HepG2 (cell line): ENCODE results near the gene BLOC1S1. TPM values are rescaled to one million over a fixed set of nuclear protein-coding genes. Genes with fewer than 3 reads are reported as not detected.
A peak's percentile ranks its signal among the peaks of the same experiment; 100 is the strongest.

Source experiments
- FOXO1 ChIP-seq: sonication (generic); formaldehyde crosslinking; IDR thresholded peaks from 2 replicates; pipeline ENCODE4 v1.4.0; 2020; ENCODE audit warnings: missing genetic modification reagents
- GATAD1 ChIP-seq: IDR thresholded peaks from 2 replicates; pipeline ENCODE4 v1.6.1; 2016; ENCODE audit warnings: missing genetic modification reagents, missing compliant biosample characterization
- GLI4 ChIP-seq: sonication (generic); formaldehyde crosslinking; IDR thresholded peaks from 2 replicates; pipeline ENCODE4 v1.5.1; 2020; ENCODE audit warnings: missing genetic modification reagents, mild to moderate bottlenecking, moderate library complexity, borderline replicate concordance
- IRF1 ChIP-seq: sonication (generic); formaldehyde crosslinking; IDR thresholded peaks from 2 replicates; pipeline ENCODE4 v1.4.0; 2020; ENCODE audit warnings: low read depth, mild to moderate bottlenecking, missing genetic modification reagents
- KLF12 ChIP-seq: sonication (generic); formaldehyde crosslinking; IDR thresholded peaks from 2 replicates; pipeline ENCODE4 v1.4.0; 2020; ENCODE audit warnings: missing genetic modification reagents, borderline replicate concordance
- MAFG ChIP-seq: sonication (generic); formaldehyde crosslinking; IDR thresholded peaks from 2 replicates; pipeline ENCODE4 v1.5.1; 2020; ENCODE audit warnings: mild to moderate bottlenecking, missing genetic modification reagents
- MYC ChIP-seq: sonication (generic); formaldehyde crosslinking; IDR thresholded peaks from 2 replicates; pipeline ENCODE4 v1.9.0; 2021; ENCODE audit warnings: missing genetic modification reagents, borderline replicate concordance
- PLRG1 ChIP-seq: fragments of 450-650 bp; conservative IDR thresholded peaks from 2 replicates; pipeline ENCODE4 v1.6.1; 2016
- TBX2 ChIP-seq: sonication (generic); formaldehyde crosslinking; IDR thresholded peaks from 2 replicates; pipeline ENCODE4 v1.5.0; 2020; ENCODE audit warnings: missing genetic modification reagents, mild to moderate bottlenecking, borderline replicate concordance
- TOE1 ChIP-seq: sonication (generic); formaldehyde crosslinking; IDR thresholded peaks from 2 replicates; pipeline ENCODE4 v1.4.0; 2020; ENCODE audit warnings: mild to moderate bottlenecking, missing genetic modification reagents
- ZIK1 ChIP-seq: sonication (generic); formaldehyde crosslinking; IDR thresholded peaks from 2 replicates; pipeline ENCODE4 v1.5.0; 2020; ENCODE audit warnings: mild to moderate bottlenecking, low read depth, missing genetic modification reagents, borderline replicate concordance
- ZNF10 ChIP-seq: sonication (generic); formaldehyde crosslinking; IDR thresholded peaks from 2 replicates; pipeline ENCODE4 v1.4.0; 2020; ENCODE audit warnings: mild to moderate bottlenecking, low read depth, missing genetic modification reagents, borderline replicate concordance
- ZNF318 ChIP-seq: sonication (generic); formaldehyde crosslinking; IDR thresholded peaks from 2 replicates; pipeline ENCODE4 v1.4.0; 2020; ENCODE audit warnings: mild to moderate bottlenecking, missing genetic modification reagents
- ZNF431 ChIP-seq: sonication (generic); formaldehyde crosslinking; IDR thresholded peaks from 2 replicates; pipeline ENCODE4 v1.9.0; 2022; ENCODE audit warnings: missing genetic modification reagents, low read depth, mild to moderate bottlenecking, borderline replicate concordance
- ZNF543 ChIP-seq: sonication (generic); formaldehyde crosslinking; IDR thresholded peaks from 2 replicates; pipeline ENCODE4 v1.4.0; 2020; ENCODE audit warnings: mild to moderate bottlenecking, missing genetic modification reagents
- ZNF562 ChIP-seq: sonication (generic); formaldehyde crosslinking; IDR thresholded peaks from 2 replicates; pipeline ENCODE4 v1.8.0; 2022; ENCODE audit warnings: missing genetic modification reagents, borderline replicate concordance
- ZNF597 ChIP-seq: sonication (generic); formaldehyde crosslinking; IDR thresholded peaks from 2 replicates; pipeline ENCODE4 v1.5.0; 2020; ENCODE audit warnings: missing genetic modification reagents
- polyA plus RNA-seq, 8 experiments: library from polyadenylated mRNA; depleted of rRNA in 3 of 8; stranded (reverse) in 7 of 8; unstranded in 1 of 8; fragments of >200 nt; fragmentation: Illumina TruSeq in 4 of 8; extraction: Trizol in 4 of 8; gene quantifications; 2 replicates each; pipeline versions ENCODE4 v1.2.1 to v1.2.3, GENCODE V29; 2011 to 2016; ENCODE audit warnings: low read depth in 4 of 8, missing spikeins in 1 of 8, mixed read lengths in 1 of 8; ENCODE audit not compliant: insufficient read depth in 1 of 8
- total RNA-seq, 5 experiments: library from RNA; depleted of rRNA; stranded (reverse); fragments of >200 nt; fragmentation: Illumina TruSeq; extraction: Trizol; gene quantifications; 2 replicates each; pipeline ENCODE4 v1.2.3, GENCODE V29; 2016; ENCODE audit warnings: low read depth in 1 of 5
- TF ChIP-seq, protein P1 (sequence below): IDR thresholded peaks from 2 replicates; pipeline ENCODE4 v1.6.1; 2016; ENCODE audit warnings: missing genetic modification reagents, missing compliant biosample characterization

The BLOC1S1 gene
- total and polyA plus RNA-seq, 2 of the 13 experiments (the other 11 are each of a cell fraction or from before 2014, with no cell fraction given) = 55.1 to 95.3 TPM

DNA sequence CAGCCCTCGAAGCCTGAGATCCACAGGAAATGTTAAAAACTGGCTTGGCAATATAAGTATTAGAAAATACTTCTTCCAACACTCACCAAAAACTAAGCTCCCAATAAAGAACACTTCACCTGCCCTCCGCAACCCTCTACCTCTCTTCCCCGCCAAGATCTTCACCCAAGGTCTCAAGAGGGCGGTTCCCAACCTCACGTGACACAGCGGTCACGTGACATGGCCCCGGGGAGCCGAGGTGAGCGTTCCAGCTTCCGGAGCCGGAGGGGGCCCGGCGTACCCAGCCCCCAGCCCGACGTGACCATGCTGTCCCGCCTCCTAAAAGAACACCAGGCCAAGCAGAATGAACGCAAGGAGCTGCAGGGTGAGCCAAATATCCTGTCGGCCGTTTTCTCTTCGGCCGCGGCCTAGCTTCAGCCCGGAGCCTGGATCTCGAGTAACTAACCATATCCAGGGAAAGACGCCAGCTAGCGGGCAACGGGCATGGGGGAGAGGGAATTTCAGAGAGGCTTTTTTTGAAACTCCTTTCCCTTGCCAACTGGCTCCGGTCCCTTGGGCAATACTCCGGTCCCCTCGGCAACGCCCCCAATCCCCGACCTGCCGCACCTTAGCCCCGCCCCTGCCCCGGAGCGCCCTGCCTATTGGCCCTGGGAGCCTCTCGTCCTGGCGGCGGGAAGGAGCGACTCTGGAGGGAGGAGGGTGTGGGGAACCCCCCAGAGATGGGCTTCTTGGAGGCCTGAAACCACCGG is at the start of gene BLOC1S1 (continued):
- no peak for TF ChIP-seq ZNF318
- 0 out of 2 replicates have a peak, but pooled peaks have one; percentile 32 for TF ChIP-seq GLI4 (CRISPR knock-in tag)
- no peak; the same call in 1 of the 2 replicates for TF ChIP-seq TOE1 (CRISPR knock-in tag)
- peak; percentile 58; the same call in 1 of the 2 replicates for TF ChIP-seq MYC
- TF ChIP-seq PLRG1 = no peak
- TF ChIP-seq ZIK1 (CRISPR knock-in tag) = no peak
- no peak for TF ChIP-seq IRF1 (CRISPR knock-in tag)
- TF ChIP-seq FOXO1 (CRISPR knock-in tag) = peak; percentile 30; the same call in 1 of the 2 replicates
- TF ChIP-seq ZNF543 (CRISPR knock-in tag) = 0 out of 2 replicates have a peak, but pooled peaks have one; percentile 45
- TF ChIP-seq ZNF562 (CRISPR knock-in tag) = no peak
- TF ChIP-seq KLF12 (CRISPR knock-in tag) = peak; percentile 87
- no peak for TF ChIP-seq ZNF597 (CRISPR knock-in tag)
- no peak for TF ChIP-seq MAFG (CRISPR knock-in tag)
- TF ChIP-seq, protein P1, sequence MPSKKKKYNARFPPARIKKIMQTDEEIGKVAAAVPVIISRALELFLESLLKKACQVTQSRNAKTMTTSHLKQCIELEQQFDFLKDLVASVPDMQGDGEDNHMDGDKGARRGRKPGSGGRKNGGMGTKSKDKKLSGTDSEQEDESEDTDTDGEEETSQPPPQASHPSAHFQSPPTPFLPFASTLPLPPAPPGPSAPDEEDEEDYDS (CRISPR knock-in tag) = peak; percentile 25; the same call in 1 of the 2 replicates
- TF ChIP-seq ZNF10 (CRISPR knock-in tag) = no peak
- peak; percentile 50 for TF ChIP-seq TBX2 (CRISPR knock-in tag)
- TF ChIP-seq ZNF431 (CRISPR knock-in tag) = no peak
- TF ChIP-seq GATAD1 = peak; percentile 99
